22Rv1 (cell line): Measurements from ENCODE around the gene SEL1L.
"Not testable (repeated sequence)": the region's sequence is repeated elsewhere in the genome, so short reads cannot be mapped to it uniquely, and the experiment has no call there.

Experiments
- H3K27ac ChIP-seq: fragments of 450-650 bp; 2 replicates; pipeline ENCODE4 v1.5.1; 2017
- CTCF ChIP-seq: fragments of 450-650 bp; IDR thresholded peaks from 2 replicates; pipeline ENCODE4 v1.5.1; 2017; ENCODE audit warnings: mild to moderate bottlenecking
- ZFX ChIP-seq: fragments of 450-650 bp; IDR thresholded peaks from 2 replicates; pipeline ENCODE4 v1.6.1; 2017; ENCODE audit warnings: antibody characterized with exemption, borderline replicate concordance

Gene SEL1L

GRCh38 chr14:81474148-81474492, 59.5 kb downstream of the SEL1L start:
- no peak overlapping the region for H3K27ac ChIP-seq

GRCh38 chr14:81473456-81474147, 60.1 kb downstream of the SEL1L start:
- TF ChIP-seq ZFX (no peak), CTCF (no peak)
- H3K27ac ChIP-seq: no peak overlapping the region

More at GRCh38 chr14:81474148-81474492, 59.5 kb downstream of the SEL1L start:
- TF ChIP-seq CTCF: no peak
- no peak for TF ChIP-seq ZFX

GRCh38 chr14:81472096-81472800, 61.4 kb downstream of the SEL1L start:
- TF ChIP-seq CTCF: no peak
- no peak for TF ChIP-seq ZFX
- no peak overlapping the region for H3K27ac ChIP-seq

- TF ChIP-seq CTCF: no peak
- no peak for TF ChIP-seq ZFX
- H3K27ac ChIP-seq: no peak overlapping the region
Observed at GRCh38 chr14:81471062-81471461, 62.6 kb downstream of the SEL1L start.

- not testable (repeated sequence) for H3K27ac ChIP-seq
Observed at GRCh38 chr14:81470557-81470826, 63.2 kb downstream of the SEL1L start.

- TF ChIP-seq CTCF (no peak), ZFX (no peak)
- no peak overlapping the region for H3K27ac ChIP-seq
Observed at GRCh38 chr14:81466854-81467253, 66.8 kb downstream of the SEL1L start.

GRCh38 chr14:81465507-81466228, 68.0 kb downstream of the SEL1L start:
- H3K27ac ChIP-seq: no peak overlapping the region

GRCh38 chr14:81465003-81465392, 68.7 kb downstream of the SEL1L start:
- not testable (repeated sequence) for H3K27ac ChIP-seq

More at GRCh38 chr14:81465507-81466228, 68.0 kb downstream of the SEL1L start:
- TF ChIP-seq CTCF: no peak
- no peak for TF ChIP-seq ZFX
